HepG2 (cell line): ENCODE measurements around the gene URAD. TPM values are rescaled to one million over a fixed set of nuclear protein-coding genes. Genes with fewer than 3 reads are reported as not detected.

Experiments used
- EED ChIP-seq: sonication (generic); formaldehyde crosslinking; IDR thresholded peaks from 2 replicates; pipeline ENCODE4 v1.5.0; 2020; ENCODE audit warnings: mild to moderate bottlenecking, missing genetic modification reagents
- EHMT2 ChIP-seq: fragments of 200-600 bp; sonication (generic); IDR thresholded peaks from 2 replicates; pipeline ENCODE4 v1.7.0; 2017; ENCODE audit warnings: antibody characterized with exemption, low read depth, low read length, borderline replicate concordance
- IRX3 ChIP-seq: sonication (generic); formaldehyde crosslinking; IDR thresholded peaks from 2 replicates; pipeline ENCODE4 v1.8.1; 2023; ENCODE audit warnings: mild to moderate bottlenecking, low read depth, missing genetic modification reagents, borderline replicate concordance
- MZF1 ChIP-seq: sonication (generic); formaldehyde crosslinking; IDR thresholded peaks from 2 replicates; pipeline ENCODE4 v1.8.1; 2023; ENCODE audit warnings: mild to moderate bottlenecking, missing genetic modification reagents, borderline replicate concordance
- NAIF1 ChIP-seq: sonication (generic); formaldehyde crosslinking; IDR thresholded peaks from 2 replicates; pipeline ENCODE4 v1.5.0; 2020; ENCODE audit warnings: mild to moderate bottlenecking, missing genetic modification reagents, borderline replicate concordance
- NR2F1 ChIP-seq, 2 experiments: fragments of 450-650 bp in 1 of 2; formaldehyde crosslinking in 1 of 2; IDR thresholded peaks; 2 replicates each; pipeline versions ENCODE4 v1.5.0 to v1.6.1; 2016 to 2020; ENCODE audit warnings: mild to moderate bottlenecking in 1 of 2, missing compliant biosample characterization in 1 of 2, missing genetic modification reagents in 1 of 2, moderate library complexity in 1 of 2
- POLR2AphosphoS2 ChIP-seq: IDR thresholded peaks from 2 replicates; pipeline ENCODE4 v1.6.1; 2011; ENCODE audit warnings: low read depth, low read length, improper control_type of control experiment
- RORA ChIP-seq: sonication (generic); formaldehyde crosslinking; IDR thresholded peaks from 2 replicates; pipeline ENCODE4 v1.5.0; 2020; ENCODE audit warnings: mild to moderate bottlenecking, missing genetic modification reagents, moderate library complexity
- SRY ChIP-seq: sonication (generic); formaldehyde crosslinking; IDR thresholded peaks from 2 replicates; pipeline ENCODE4 v1.8.0; 2022; ENCODE audit warnings: mild to moderate bottlenecking, missing genetic modification reagents
- ZFP36L1 ChIP-seq: sonication (generic); formaldehyde crosslinking; IDR thresholded peaks from 2 replicates; pipeline ENCODE4 v1.8.0; 2022; ENCODE audit warnings: mild to moderate bottlenecking, missing genetic modification reagents, moderate library complexity
- ZFX ChIP-seq: sonication (generic); formaldehyde crosslinking; IDR thresholded peaks from 2 replicates; pipeline ENCODE4 v1.4.0; 2020; ENCODE audit warnings: mild to moderate bottlenecking, low read depth, missing genetic modification reagents, moderate library complexity
- ZIK1 ChIP-seq: sonication (generic); formaldehyde crosslinking; IDR thresholded peaks from 2 replicates; pipeline ENCODE4 v1.5.0; 2020; ENCODE audit warnings: mild to moderate bottlenecking, low read depth, missing genetic modification reagents, borderline replicate concordance
- ZNF451 ChIP-seq: sonication (generic); formaldehyde crosslinking; IDR thresholded peaks from 2 replicates; pipeline ENCODE4 v1.5.0; 2020; ENCODE audit warnings: mild to moderate bottlenecking, missing genetic modification reagents
- ZNF576 ChIP-seq: sonication (generic); formaldehyde crosslinking; IDR thresholded peaks from 2 replicates; pipeline ENCODE4 v1.4.0; 2020; ENCODE audit warnings: mild to moderate bottlenecking, missing genetic modification reagents
- ZNF598 ChIP-seq: sonication (generic); formaldehyde crosslinking; IDR thresholded peaks from 2 replicates; pipeline ENCODE4 v1.5.1; 2020; ENCODE audit warnings: mild to moderate bottlenecking, missing genetic modification reagents, borderline replicate concordance
- ZNF776 ChIP-seq: sonication (generic); formaldehyde crosslinking; IDR thresholded peaks from 2 replicates; pipeline ENCODE4 v1.4.0; 2020; ENCODE audit warnings: mild to moderate bottlenecking, missing genetic modification reagents
- ZNF788 ChIP-seq: sonication (generic); formaldehyde crosslinking; IDR thresholded peaks from 2 replicates; pipeline ENCODE4 v1.5.0; 2020; ENCODE audit warnings: mild to moderate bottlenecking, missing genetic modification reagents, borderline replicate concordance
- ZNF850 ChIP-seq: sonication (generic); formaldehyde crosslinking; conservative IDR thresholded peaks from 2 replicates; pipeline ENCODE4 v1.9.0; 2021; ENCODE audit warnings: mild to moderate bottlenecking, missing genetic modification reagents
- polyA plus RNA-seq, 8 experiments: library from polyadenylated mRNA; depleted of rRNA in 3 of 8; stranded (reverse) in 7 of 8; unstranded in 1 of 8; fragments of >200 nt; fragmentation: Illumina TruSeq in 4 of 8; extraction: Trizol in 4 of 8; gene quantifications; 2 replicates each; pipeline versions ENCODE4 v1.2.1 to v1.2.3, GENCODE V29; 2011 to 2016; ENCODE audit warnings: low read depth in 4 of 8, missing spikeins in 1 of 8, mixed read lengths in 1 of 8; ENCODE audit not compliant: insufficient read depth in 1 of 8
- total RNA-seq, 5 experiments: library from RNA; depleted of rRNA; stranded (reverse); fragments of >200 nt; fragmentation: Illumina TruSeq; extraction: Trizol; gene quantifications; 2 replicates each; pipeline ENCODE4 v1.2.3, GENCODE V29; 2016; ENCODE audit warnings: low read depth in 1 of 5
- TF ChIP-seq, protein P1 (sequence below): sonication (generic); formaldehyde crosslinking; IDR thresholded peaks from 2 replicates; pipeline ENCODE4 v1.5.0; 2020; ENCODE audit warnings: missing genetic modification reagents, mild to moderate bottlenecking, borderline replicate concordance
- TF ChIP-seq, protein P2 (sequence below): sonication (generic); formaldehyde crosslinking; IDR thresholded peaks from 2 replicates; pipeline ENCODE4 v1.4.0; 2020; ENCODE audit warnings: missing genetic modification reagents
- TF ChIP-seq, protein P3 (sequence below): sonication (generic); formaldehyde crosslinking; IDR thresholded peaks from 2 replicates; pipeline ENCODE4 v1.5.0; 2020; ENCODE audit warnings: mild to moderate bottlenecking, missing genetic modification reagents

The URAD gene
- total and polyA plus RNA-seq, 2 of the 13 experiments (the other 11 are each of a cell fraction or from before 2014, with no cell fraction given), result not detected

DNA sequence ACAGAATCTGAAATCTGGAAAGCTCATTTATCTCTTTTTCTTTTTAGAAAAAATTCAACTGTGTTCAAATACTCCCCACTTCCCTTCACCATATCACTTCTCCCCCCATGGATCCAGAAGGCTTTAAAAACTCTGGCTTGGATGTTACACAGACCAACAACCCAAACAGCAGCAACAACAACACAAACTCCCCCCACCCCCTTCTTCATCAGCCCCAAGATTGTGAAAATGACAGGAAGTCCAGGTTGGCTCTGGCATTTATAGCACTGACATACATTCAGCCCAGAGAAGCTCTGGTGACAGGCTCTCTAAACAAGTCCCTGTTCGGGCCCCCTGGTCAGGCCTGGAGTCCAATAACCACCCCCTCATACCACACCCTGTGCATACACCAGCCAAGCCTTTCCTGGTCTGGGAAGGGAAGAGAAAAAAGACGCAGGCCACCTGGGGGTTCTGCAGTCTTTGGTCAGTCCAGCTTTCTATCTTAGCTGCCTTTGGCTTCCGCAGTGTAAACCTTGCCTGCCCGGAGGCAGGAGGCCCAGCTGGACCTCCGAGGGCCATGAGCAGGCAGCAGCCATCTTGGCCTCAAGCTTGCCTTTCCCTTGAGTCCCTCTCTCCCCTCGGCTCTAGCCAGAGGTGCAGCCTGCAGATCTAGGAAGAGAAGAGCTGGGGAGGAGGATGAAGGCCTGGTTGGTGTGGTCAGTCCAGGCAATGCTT lies 26.2 kb downstream of the URAD start (continued):
- TF ChIP-seq ZNF576 (CRISPR knock-in tag) (no peak), EHMT2 (0 out of 2 replicates have a peak, but pooled peaks have one; percentile 27), NR2F1 (CRISPR knock-in tag; IDR thresholded peaks at IDR 0.05) (no peak), SRY (no peak), ZNF776 (CRISPR knock-in tag) (no peak), ZNF598 (CRISPR knock-in tag) (no peak), ZIK1 (CRISPR knock-in tag) (no peak), ZFP36L1 (no peak), ZNF451 (CRISPR knock-in tag) (no peak), EED (no peak), POLR2AphosphoS2 (no peak), MZF1 (CRISPR knock-in tag) (no peak), RORA (CRISPR knock-in tag) (no peak), ZNF788 (CRISPR knock-in tag) (0 out of 2 replicates have a peak, but pooled peaks have one; percentile 28), NAIF1 (CRISPR knock-in tag) (no peak), ZNF850 (CRISPR knock-in tag) (no peak), IRX3 (CRISPR knock-in tag) (no peak), ZFX (CRISPR knock-in tag) (peak; percentile 59)
- TF ChIP-seq, protein P1, sequence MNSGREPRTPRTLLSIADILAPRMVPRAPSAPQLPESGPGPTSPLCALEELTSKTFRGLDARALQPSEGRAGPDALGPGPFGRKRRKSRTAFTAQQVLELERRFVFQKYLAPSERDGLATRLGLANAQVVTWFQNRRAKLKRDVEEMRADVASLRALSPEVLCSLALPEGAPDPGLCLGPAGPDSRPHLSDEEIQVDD (CRISPR knock-in tag), result no peak
- TF ChIP-seq, protein P2, sequence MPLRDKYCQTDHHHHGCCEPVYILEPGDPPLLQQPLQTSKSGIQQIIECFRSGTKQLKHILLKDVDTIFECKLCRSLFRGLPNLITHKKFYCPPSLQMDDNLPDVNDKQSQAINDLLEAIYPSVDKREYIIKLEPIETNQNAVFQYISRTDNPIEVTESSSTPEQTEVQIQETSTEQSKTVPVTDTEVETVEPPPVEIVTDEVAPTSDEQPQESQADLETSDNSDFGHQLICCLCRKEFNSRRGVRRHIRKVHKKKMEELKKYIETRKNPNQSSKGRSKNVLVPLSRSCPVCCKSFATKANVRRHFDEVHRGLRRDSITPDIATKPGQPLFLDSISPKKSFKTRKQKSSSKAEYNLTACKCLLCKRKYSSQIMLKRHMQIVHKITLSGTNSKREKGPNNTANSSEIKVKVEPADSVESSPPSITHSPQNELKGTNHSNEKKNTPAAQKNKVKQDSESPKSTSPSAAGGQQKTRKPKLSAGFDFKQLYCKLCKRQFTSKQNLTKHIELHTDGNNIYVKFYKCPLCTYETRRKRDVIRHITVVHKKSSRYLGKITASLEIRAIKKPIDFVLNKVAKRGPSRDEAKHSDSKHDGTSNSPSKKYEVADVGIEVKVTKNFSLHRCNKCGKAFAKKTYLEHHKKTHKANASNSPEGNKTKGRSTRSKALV (CRISPR knock-in tag), result no peak; the same call in 1 of the 2 replicates
- TF ChIP-seq, protein P3, sequence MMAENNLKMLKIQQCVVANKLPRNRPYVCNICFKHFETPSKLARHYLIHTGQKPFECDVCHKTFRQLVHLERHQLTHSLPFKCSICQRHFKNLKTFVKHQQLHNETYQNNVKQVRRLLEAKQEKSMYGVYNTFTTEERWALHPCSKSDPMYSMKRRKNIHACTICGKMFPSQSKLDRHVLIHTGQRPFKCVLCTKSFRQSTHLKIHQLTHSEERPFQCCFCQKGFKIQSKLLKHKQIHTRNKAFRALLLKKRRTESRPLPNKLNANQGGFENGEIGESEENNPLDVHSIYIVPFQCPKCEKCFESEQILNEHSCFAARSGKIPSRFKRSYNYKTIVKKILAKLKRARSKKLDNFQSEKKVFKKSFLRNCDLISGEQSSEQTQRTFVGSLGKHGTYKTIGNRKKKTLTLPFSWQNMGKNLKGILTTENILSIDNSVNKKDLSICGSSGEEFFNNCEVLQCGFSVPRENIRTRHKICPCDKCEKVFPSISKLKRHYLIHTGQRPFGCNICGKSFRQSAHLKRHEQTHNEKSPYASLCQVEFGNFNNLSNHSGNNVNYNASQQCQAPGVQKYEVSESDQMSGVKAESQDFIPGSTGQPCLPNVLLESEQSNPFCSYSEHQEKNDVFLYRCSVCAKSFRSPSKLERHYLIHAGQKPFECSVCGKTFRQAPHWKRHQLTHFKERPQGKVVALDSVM, result peak; percentile 78
